NCI-H2227 treated with DMSO at 0.1 percent for 48 hours (cell line): ENCODE results near the gene RELT.

Source experiments
- DNase-seq: peaks from one replicate; lab custom pipeline; 2025; lab: John Stamatoyannopoulos, UW

RELT gene

GRCh38 chr11:73392108-73393010 lies 16.2 kb downstream of the RELT start:
- no peak for DNase-seq

- DNase-seq = no peak
These were observed 16.8 kb downstream of the RELT start for GRCh38 chr11:73393011-73393380.

GRCh38 chr11:73393479-73394415 lies 17.5 kb downstream of the RELT start:
- peak; percentile 35 for DNase-seq

- no peak for DNase-seq
These were observed 18.5 kb downstream of the RELT start for GRCh38 chr11:73394416-73395296.

GRCh38 chr11:73395297-73396208 lies 19.4 kb downstream of the RELT start:
- no peak for DNase-seq

GRCh38 chr11:73396251-73396930 lies 20.2 kb downstream of the RELT start:
- DNase-seq = no peak

GRCh38 chr11:73396985-73397384 lies 20.8 kb downstream of the RELT start:
- DNase-seq = no peak

- DNase-seq = no peak
These were observed 21.4 kb downstream of the RELT start for GRCh38 chr11:73397468-73398131.

- no peak for DNase-seq
These were observed 21.9 kb downstream of the RELT start for GRCh38 chr11:73398132-73398526.

- DNase-seq = no peak
These were observed 22.5 kb downstream of the RELT start for GRCh38 chr11:73398721-73399120.

GRCh38 chr11:73399159-73399590 lies 23.0 kb downstream of the RELT start:
- no peak for DNase-seq

GRCh38 chr11:73399636-73400035 lies 23.4 kb downstream of the RELT start:
- no peak for DNase-seq

GRCh38 chr11:73400293-73400692 lies 24.1 kb downstream of the RELT start:
- no peak for DNase-seq

GRCh38 chr11:73401217-73401923 lies 25.2 kb downstream of the RELT start:
- DNase-seq = no peak

- no peak for DNase-seq
These were observed 26.0 kb downstream of the RELT start for GRCh38 chr11:73401924-73402833.

GRCh38 chr11:73402834-73403185 lies 26.6 kb downstream of the RELT start:
- no peak for DNase-seq

- DNase-seq = no peak
These were observed 27.3 kb downstream of the RELT start for GRCh38 chr11:73403541-73403940.

GRCh38 chr11:73404048-73404447 lies 27.8 kb downstream of the RELT start:
- no peak for DNase-seq
